Fibroblast of lung (primary cell): ENCODE measurements around the gene MAGEB6B. TPM values are rescaled to one million over a fixed set of nuclear protein-coding genes. Genes with fewer than 3 reads are reported as not detected.

Source experiments
- DNase-seq, 2 donors: peaks; one replicate each; pipeline versions ENCODE4 v3.0.0 to v3.0.0-alpha.2; 2010; ENCODE audit warnings: low read depth in 2 of 2
- H2AFZ ChIP-seq: 2 replicates; pipeline ENCODE4 v1.5.1; 2012; ENCODE audit warnings: low read length, control low read depth, inconsistent platforms
- H3K27ac ChIP-seq: 2 replicates; pipeline ENCODE4 v1.5.1; 2011; ENCODE audit warnings: low read length, control low read depth; ENCODE audit not compliant: insufficient read depth
- H3K27me3 ChIP-seq: 2 replicates; pipeline ENCODE4 v1.5.1; 2011; ENCODE audit warnings: mild to moderate bottlenecking, low read length; ENCODE audit not compliant: control insufficient read depth, insufficient read depth
- H3K36me3 ChIP-seq: 2 replicates; pipeline ENCODE4 v1.5.1; 2011; ENCODE audit warnings: low read length; ENCODE audit not compliant: control insufficient read depth, insufficient read depth
- H3K4me1 ChIP-seq: 2 replicates; pipeline ENCODE4 v1.5.1; 2011; ENCODE audit warnings: low read length; ENCODE audit not compliant: control insufficient read depth, insufficient read depth; ENCODE audit errors: extremely low read depth
- H3K4me2 ChIP-seq: 2 replicates; pipeline ENCODE4 v1.5.1; 2011; ENCODE audit warnings: low read length, control low read depth; ENCODE audit not compliant: insufficient read depth; ENCODE audit errors: extremely low read depth
- H3K4me3 ChIP-seq, 4 experiments: fragments of 200-600 bp in 1 of 4; sonication (generic) in 1 of 4; replicated peaks in 1 of 4; 2 replicates each; pipeline ENCODE4 v1.5.1; 2011 to 2016; ENCODE audit warnings: low read length in 4 of 4, low read depth in 3 of 4, mild to moderate bottlenecking in 3 of 4, control low read depth in 2 of 4, inconsistent platforms in 1 of 4, mixed read lengths in 1 of 4; ENCODE audit not compliant: insufficient read depth in 1 of 4; ENCODE audit errors: control extremely low read depth in 1 of 4
- H3K79me2 ChIP-seq: 2 replicates; pipeline ENCODE4 v1.5.1; 2012; ENCODE audit warnings: mild to moderate bottlenecking, low read length, inconsistent platforms; ENCODE audit not compliant: control insufficient read depth, insufficient read depth
- H3K9ac ChIP-seq: 2 replicates; pipeline ENCODE4 v1.5.1; 2011; ENCODE audit warnings: mild to moderate bottlenecking, low read length, control low read depth; ENCODE audit not compliant: insufficient read depth
- H3K9me3 ChIP-seq: 2 replicates; pipeline ENCODE4 v1.5.1; 2012; ENCODE audit warnings: low read depth, low read length; ENCODE audit not compliant: control insufficient read depth, insufficient read depth
- H4K20me1 ChIP-seq: 2 replicates; pipeline ENCODE4 v1.5.1; 2011; ENCODE audit warnings: low read length; ENCODE audit not compliant: control insufficient read depth, insufficient read depth; ENCODE audit errors: extremely low read depth
- EZH2 ChIP-seq: IDR thresholded peaks from 2 replicates; pipeline ENCODE4 v1.5.1; 2012; ENCODE audit warnings: low read length, control low read depth, mild to moderate bottlenecking; ENCODE audit errors: missing control alignments
- polyA minus RNA-seq: library from RNA; depleted of rRNA, polyadenylated mRNA; stranded (reverse); fragments of >200 nt; gene quantifications from 2 replicates; pipeline ENCODE4 v1.2.3, GENCODE V29; 2011; ENCODE audit warnings: low replicate concordance
- polyA plus RNA-seq, 2 donors: library from polyadenylated mRNA; depleted of rRNA in 1 of 2; stranded (reverse) in 1 of 2; unstranded in 1 of 2; fragments of >200 nt; gene quantifications; 2 replicates each; pipeline ENCODE4 v1.2.1, GENCODE V29; 2011 to 2012; ENCODE audit warnings: missing spikeins in 1 of 2
- total RNA-seq: library from RNA; depleted of rRNA; stranded (reverse); fragments of >200 nt; gene quantifications from 2 replicates; pipeline ENCODE4 v1.2.1, GENCODE V29; 2014
- TF ChIP-seq, protein P1 (sequence below), 2 donors: IDR thresholded peaks in 1 of 2; conservative IDR thresholded peaks in 1 of 2; 1 replicate in 1 of 2; 2 replicates in 1 of 2; pipeline ENCODE4 v1.5.1; 2011 to 2012; ENCODE audit warnings: low read length in 2 of 2, control low read depth in 1 of 2, inconsistent platforms in 1 of 2, low read depth in 1 of 2, mild to moderate bottlenecking in 1 of 2

The MAGEB6B gene, protein sequence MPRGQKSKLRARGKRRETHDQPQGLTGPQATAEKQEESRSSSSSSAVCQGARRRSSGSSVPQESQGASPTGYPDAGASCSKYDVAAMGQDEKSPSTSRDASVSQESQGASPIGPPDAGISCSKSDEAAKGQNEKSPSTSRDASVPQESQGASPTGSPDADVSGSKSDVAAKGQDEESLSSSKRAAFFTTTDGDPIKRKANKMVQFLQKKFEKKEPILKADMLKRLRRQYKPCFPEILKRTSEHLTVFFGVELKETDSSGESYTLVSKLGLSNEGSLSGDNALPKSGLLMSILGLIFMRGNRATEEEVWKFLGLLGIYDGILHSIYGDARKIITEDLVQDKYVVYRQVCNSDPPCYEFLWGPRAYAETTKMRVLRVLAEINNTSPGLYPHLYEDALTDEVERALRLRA
- total RNA-seq (not detected in 2 replicates), polyA plus RNA-seq (not detected in 2 replicates), polyA minus RNA-seq (not detected in 2 replicates)
- polyA plus RNA-seq (2012): not detected in 2 replicates

DNA sequence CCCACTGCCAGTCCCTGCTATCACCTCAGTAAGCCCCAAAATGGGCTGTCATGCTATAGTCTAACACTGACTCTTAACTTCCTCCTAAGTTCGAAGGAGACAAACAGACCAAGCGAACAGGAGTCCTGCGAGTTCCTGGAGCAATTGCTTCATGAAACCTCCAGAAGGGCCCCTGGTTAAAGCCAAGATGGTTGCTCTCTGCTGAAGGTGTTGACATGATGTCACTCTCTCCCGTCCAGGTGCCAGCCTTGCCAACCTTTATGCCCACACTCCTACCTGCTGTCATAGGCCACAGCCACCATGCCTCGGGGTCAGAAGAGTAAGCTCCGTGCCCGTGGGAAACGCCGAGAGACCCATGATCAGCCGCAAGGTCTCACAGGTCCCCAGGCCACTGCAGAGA lies at the start of gene MAGEB6B:
MAGEB6B (plus strand) TSS at position 301 of the 400 bp plus-strand sequence; CDS start at position 301, 0 bp downstream.
- no peaks in the 10 kb centered on the region for H3K36me3 ChIP-seq
- H3K4me2 ChIP-seq: no peak within 1 kb of the TSS
- H3K9ac ChIP-seq: no peak within 1 kb of the TSS
- TF ChIP-seq EZH2: no peak
- TF ChIP-seq, protein P1, sequence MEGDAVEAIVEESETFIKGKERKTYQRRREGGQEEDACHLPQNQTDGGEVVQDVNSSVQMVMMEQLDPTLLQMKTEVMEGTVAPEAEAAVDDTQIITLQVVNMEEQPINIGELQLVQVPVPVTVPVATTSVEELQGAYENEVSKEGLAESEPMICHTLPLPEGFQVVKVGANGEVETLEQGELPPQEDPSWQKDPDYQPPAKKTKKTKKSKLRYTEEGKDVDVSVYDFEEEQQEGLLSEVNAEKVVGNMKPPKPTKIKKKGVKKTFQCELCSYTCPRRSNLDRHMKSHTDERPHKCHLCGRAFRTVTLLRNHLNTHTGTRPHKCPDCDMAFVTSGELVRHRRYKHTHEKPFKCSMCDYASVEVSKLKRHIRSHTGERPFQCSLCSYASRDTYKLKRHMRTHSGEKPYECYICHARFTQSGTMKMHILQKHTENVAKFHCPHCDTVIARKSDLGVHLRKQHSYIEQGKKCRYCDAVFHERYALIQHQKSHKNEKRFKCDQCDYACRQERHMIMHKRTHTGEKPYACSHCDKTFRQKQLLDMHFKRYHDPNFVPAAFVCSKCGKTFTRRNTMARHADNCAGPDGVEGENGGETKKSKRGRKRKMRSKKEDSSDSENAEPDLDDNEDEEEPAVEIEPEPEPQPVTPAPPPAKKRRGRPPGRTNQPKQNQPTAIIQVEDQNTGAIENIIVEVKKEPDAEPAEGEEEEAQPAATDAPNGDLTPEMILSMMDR (conservative IDR thresholded peaks at IDR 0.05 in 1 of 2, IDR thresholded peaks at IDR 0.05 in 1 of 2; ENCODE audit: low read depth in 1 of 2, low read length in 2 of 2): no peak
- DNase-seq: no peak
- H3K27ac ChIP-seq: no peak within 1 kb of the TSS
- no peaks in the 10 kb centered on the region for H3K79me2 ChIP-seq
- H3K4me3 ChIP-seq: no peak within 1 kb of the TSS
- H4K20me1 ChIP-seq: no peaks in the 10 kb centered on the region
- no peaks in the 10 kb centered on the region for H3K27me3 ChIP-seq
- H3K4me1 ChIP-seq: no peaks in the 10 kb centered on the region
- no peak within 1 kb of the TSS for H2AFZ ChIP-seq
- H3K9me3 ChIP-seq: no peaks in the 10 kb centered on the region

DNA sequence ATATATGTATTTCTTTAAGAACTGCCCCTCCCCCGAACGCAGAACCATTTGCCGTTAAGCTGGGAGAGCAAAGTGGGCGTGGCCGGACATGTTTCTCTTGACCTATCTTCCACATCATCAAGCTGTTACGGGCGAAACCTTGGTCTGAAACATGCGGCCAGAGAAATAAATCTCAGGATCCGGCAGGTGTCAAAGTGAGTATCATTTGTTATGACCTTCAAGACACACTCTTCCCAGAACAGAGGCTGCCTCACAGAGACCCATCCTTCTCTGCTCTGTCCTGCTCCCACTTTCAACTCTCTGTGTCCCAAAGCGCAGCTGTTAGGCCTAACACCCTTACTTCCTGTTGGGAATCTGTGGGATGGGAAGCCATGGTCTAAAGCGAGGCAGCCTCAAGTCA lies 22.1 kb upstream of the MAGEB6B start, which contains the start of gene MAGEB18:
MAGEB18 (plus strand) TSS at position 70 of the 400 bp plus-strand sequence. CDS start 643 bp downstream, outside the sequence.
- H3K4me2 ChIP-seq: no peak within 1 kb of the TSS
- TF ChIP-seq, protein P1 (conservative IDR thresholded peaks at IDR 0.05 in 1 of 2, IDR thresholded peaks at IDR 0.05 in 1 of 2; ENCODE audit: low read depth in 1 of 2, low read length in 2 of 2): no peak
- TF ChIP-seq EZH2: no peak
- no peak within 1 kb of the TSS for H3K9ac ChIP-seq
- no peak within 1 kb of the TSS for H2AFZ ChIP-seq
- H3K27ac ChIP-seq: no peak within 1 kb of the TSS
- no peaks in the 10 kb centered on the region for H3K9me3 ChIP-seq
- H3K36me3 ChIP-seq: no peaks in the 10 kb centered on the region
- H3K4me3 ChIP-seq: no peak within 1 kb of the TSS
- no peaks in the 10 kb centered on the region for H3K4me1 ChIP-seq
- DNase-seq: no peak
- H3K27me3 ChIP-seq: no peaks in the 10 kb centered on the region
- H3K79me2 ChIP-seq: no peaks in the 10 kb centered on the region
- no peaks in the 10 kb centered on the region for H4K20me1 ChIP-seq

DNA sequence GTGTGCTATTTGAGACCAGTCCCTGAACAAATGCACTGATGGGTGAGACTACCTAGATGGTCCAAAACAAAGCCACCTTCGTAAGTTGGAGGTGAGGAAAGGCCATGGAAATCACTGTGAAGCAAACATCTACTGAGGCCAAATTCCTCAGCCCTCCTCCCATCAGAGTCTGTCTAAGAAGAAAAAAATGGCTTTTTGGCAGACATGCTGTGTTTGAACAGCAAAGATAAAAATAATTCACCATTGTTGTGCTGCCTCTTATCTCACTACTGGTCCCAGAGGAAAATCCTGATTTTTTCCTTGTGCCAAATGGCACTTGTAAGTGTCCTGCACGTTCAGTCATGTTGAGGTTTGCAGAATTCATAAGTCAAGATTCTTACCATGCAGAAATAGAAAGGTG lies 14.4 kb upstream of the MAGEB6B start:
- Histone ChIP-seq H3K4me3 (no peak overlapping the region), H3K4me1 (no peaks in the 10 kb centered on the region), H3K27ac (no peak overlapping the region), H3K36me3 (no peaks in the 10 kb centered on the region), H3K27me3 (no peaks in the 10 kb centered on the region), H2AFZ (no peak overlapping the region), H3K79me2 (no peaks in the 10 kb centered on the region), H4K20me1 (no peaks in the 10 kb centered on the region), H3K9ac (no peak overlapping the region), H3K9me3 (no peaks in the 10 kb centered on the region), H3K4me2 (no peak overlapping the region)
- no peak for TF ChIP-seq EZH2
- TF ChIP-seq, protein P1 (conservative IDR thresholded peaks at IDR 0.05 in 1 of 2, IDR thresholded peaks at IDR 0.05 in 1 of 2; ENCODE audit: low read depth in 1 of 2, low read length in 2 of 2): no peak
- no peak for DNase-seq
